ENCODE measurements around the gene HOXC10. TPM values are rescaled to one million over a fixed set of nuclear protein-coding genes. Genes with fewer than 3 reads are reported as not detected.

Gene HOXC10
- total RNA-seq, 1 donor from 2014 or later = 0.96 TPM

GRCh38 chr12:53976823-53977595 is 7.9 kb upstream of the HOXC10 start:
- Mint-ChIP-seq H3K4me3 (no peak overlapping the region), H3K9me3 (no peaks in the 10 kb centered on the region), H3K36me3 (peaks cover 3% of the 10 kb centered on the region), H3K27ac (no peak overlapping the region), H3K4me1 (peaks cover 12% of the 10 kb centered on the region), H3K27me3 (ENCODE audit: low read depth) (peaks cover 99% of the 10 kb centered on the region)
- TF ChIP-seq CTCF (IDR thresholded peaks at IDR 0.05; ENCODE audit: unreplicated experiment) = no peak
- DNase-seq (ENCODE audit: low spot score in 2 of 2, unreplicated experiment in 2 of 2) = no peak

- Mint-ChIP-seq H3K4me3 (no peak overlapping the region), H3K27me3 (ENCODE audit: low read depth) (peaks cover 99% of the 10 kb centered on the region), H3K9me3 (no peaks in the 10 kb centered on the region), H3K27ac (no peak overlapping the region), H3K4me1 (peaks cover 11% of the 10 kb centered on the region), H3K36me3 (peaks cover 3% of the 10 kb centered on the region)
- no peak for DNase-seq (ENCODE audit: low spot score in 2 of 2, unreplicated experiment in 2 of 2)
- no peak for TF ChIP-seq CTCF (IDR thresholded peaks at IDR 0.05; ENCODE audit: unreplicated experiment)
Observed at GRCh38 chr12:53977596-53978445, 7.1 kb upstream of the HOXC10 start.

GRCh38 chr12:53978477-53979356 is 6.2 kb upstream of the HOXC10 start:
- DNase-seq (ENCODE audit: low spot score in 2 of 2, unreplicated experiment in 2 of 2) = no peak
- H3K9me3 Mint-ChIP-seq = no peaks in the 10 kb centered on the region
- H3K4me3 Mint-ChIP-seq = no peak overlapping the region
- H3K4me1 Mint-ChIP-seq = peaks cover 5% of the 10 kb centered on the region
- no peak for TF ChIP-seq CTCF (IDR thresholded peaks at IDR 0.05; ENCODE audit: unreplicated experiment)
- H3K27ac Mint-ChIP-seq = no peak overlapping the region
- peaks cover 3% of the 10 kb centered on the region for H3K36me3 Mint-ChIP-seq
- H3K27me3 Mint-ChIP-seq (ENCODE audit: low read depth) = peaks cover 100% of the 10 kb centered on the region

- Mint-ChIP-seq H3K27me3 (ENCODE audit: low read depth) (peaks cover 100% of the 10 kb centered on the region), H3K4me3 (no peak overlapping the region), H3K9me3 (no peaks in the 10 kb centered on the region), H3K36me3 (peaks cover 3% of the 10 kb centered on the region), H3K27ac (no peak overlapping the region), H3K4me1 (peaks cover 10% of the 10 kb centered on the region)
- TF ChIP-seq CTCF (IDR thresholded peaks at IDR 0.05; ENCODE audit: unreplicated experiment) = no peak
- no peak for DNase-seq (ENCODE audit: low spot score in 2 of 2, unreplicated experiment in 2 of 2)
Observed at GRCh38 chr12:53980104-53980801, 4.7 kb upstream of the HOXC10 start.

Data from mesothelial cell of epicardium (in vitro differentiated cells).